CD4-positive, alpha-beta T cell treated with Interleukin-10 for 1 hour (primary cell): Measurements from ENCODE around the gene DHX38.
A peak's percentile ranks its signal among the peaks of the same experiment; 100 is the strongest.

ENCODE experiments used
- DNase-seq: peaks from one replicate; pipeline ENCODE4 v3.0.0-alpha.2; 2020

Gene DHX38

GRCh38 chr16:72123426-72123825, 29.8 kb downstream of the DHX38 start:
- no peak for DNase-seq

GRCh38 chr16:72124148-72124547, 30.5 kb downstream of the DHX38 start:
- no peak for DNase-seq

GRCh38 chr16:72124761-72125634, 31.4 kb downstream of the DHX38 start:
- DNase-seq, result peak; percentile 59

GRCh38 chr16:72125635-72126428, 32.2 kb downstream of the DHX38 start:
- no peak for DNase-seq

GRCh38 chr16:72126429-72126765, 32.8 kb downstream of the DHX38 start:
- no peak for DNase-seq

GRCh38 chr16:72128701-72129100, 35.1 kb downstream of the DHX38 start:
- no peak for DNase-seq

- DNase-seq, result no peak
Measured at GRCh38 chr16:72129976-72130656, 36.5 kb downstream of the DHX38 start.

GRCh38 chr16:72131036-72131435, 37.4 kb downstream of the DHX38 start:
- DNase-seq, result no peak

- DNase-seq, result no peak
Measured at GRCh38 chr16:72132726-72133125, 39.1 kb downstream of the DHX38 start.

GRCh38 chr16:72134507-72134906, 40.9 kb downstream of the DHX38 start:
- no peak for DNase-seq

GRCh38 chr16:72137380-72138063, 43.9 kb downstream of the DHX38 start:
- DNase-seq, result no peak

GRCh38 chr16:72138064-72138572, 44.5 kb downstream of the DHX38 start:
- DNase-seq, result no peak

GRCh38 chr16:72139908-72140307, 46.3 kb downstream of the DHX38 start:
- no peak for DNase-seq

GRCh38 chr16:72142476-72142875, 48.8 kb downstream of the DHX38 start:
- DNase-seq, result no peak

- no peak for DNase-seq
Measured at GRCh38 chr16:72149676-72150464, 56.2 kb downstream of the DHX38 start.

- DNase-seq, result no peak
Measured at GRCh38 chr16:72159386-72159785, 65.7 kb downstream of the DHX38 start.

GRCh38 chr16:72159801-72160200, 66.2 kb downstream of the DHX38 start:
- DNase-seq, result no peak

GRCh38 chr16:72162105-72162692, 68.6 kb downstream of the DHX38 start:
- DNase-seq, result no peak
